DND-41 (cell line): Measurements from ENCODE around the gene ZNF750.

Source experiments
- EZH2 ChIP-seq: IDR thresholded peaks from 3 replicates; pipeline ENCODE4 v1.6.1; 2012; ENCODE audit warnings: borderline replicate concordance, low read depth, mild to moderate bottlenecking, moderate library complexity, low read length, inconsistent platforms; ENCODE audit not compliant: severe bottlenecking
- TF ChIP-seq, protein P1 (sequence below): IDR thresholded peaks from 2 replicates; pipeline ENCODE4 v1.5.1; 2012; ENCODE audit warnings: borderline replicate concordance, low read length, moderate library complexity, mild to moderate bottlenecking; ENCODE audit not compliant: poor library complexity, severe bottlenecking; ENCODE audit errors: extremely low read depth

DNA sequence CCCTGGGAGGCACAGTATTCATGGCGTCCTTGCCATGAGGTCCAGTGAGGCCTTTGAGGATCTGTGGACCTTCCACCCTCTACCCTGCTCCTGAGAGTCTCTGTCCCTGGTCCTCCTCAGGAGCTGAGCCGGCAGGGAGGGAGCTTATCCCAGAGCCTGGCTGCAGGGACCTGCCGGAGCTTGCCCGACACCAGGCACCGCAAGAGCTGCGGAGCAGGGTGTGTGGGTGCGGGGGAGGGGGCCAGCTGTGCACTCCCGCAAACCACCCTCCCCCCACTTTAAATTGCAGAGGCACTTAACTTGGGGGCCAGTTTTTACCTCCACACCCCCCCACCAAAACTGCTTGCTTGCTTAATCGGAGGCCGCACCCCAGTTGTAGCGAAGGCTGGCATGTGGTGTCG, 609 bp upstream of the ZNF750 start:
- TF ChIP-seq, protein P1, sequence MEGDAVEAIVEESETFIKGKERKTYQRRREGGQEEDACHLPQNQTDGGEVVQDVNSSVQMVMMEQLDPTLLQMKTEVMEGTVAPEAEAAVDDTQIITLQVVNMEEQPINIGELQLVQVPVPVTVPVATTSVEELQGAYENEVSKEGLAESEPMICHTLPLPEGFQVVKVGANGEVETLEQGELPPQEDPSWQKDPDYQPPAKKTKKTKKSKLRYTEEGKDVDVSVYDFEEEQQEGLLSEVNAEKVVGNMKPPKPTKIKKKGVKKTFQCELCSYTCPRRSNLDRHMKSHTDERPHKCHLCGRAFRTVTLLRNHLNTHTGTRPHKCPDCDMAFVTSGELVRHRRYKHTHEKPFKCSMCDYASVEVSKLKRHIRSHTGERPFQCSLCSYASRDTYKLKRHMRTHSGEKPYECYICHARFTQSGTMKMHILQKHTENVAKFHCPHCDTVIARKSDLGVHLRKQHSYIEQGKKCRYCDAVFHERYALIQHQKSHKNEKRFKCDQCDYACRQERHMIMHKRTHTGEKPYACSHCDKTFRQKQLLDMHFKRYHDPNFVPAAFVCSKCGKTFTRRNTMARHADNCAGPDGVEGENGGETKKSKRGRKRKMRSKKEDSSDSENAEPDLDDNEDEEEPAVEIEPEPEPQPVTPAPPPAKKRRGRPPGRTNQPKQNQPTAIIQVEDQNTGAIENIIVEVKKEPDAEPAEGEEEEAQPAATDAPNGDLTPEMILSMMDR: no peak
- no peak for TF ChIP-seq EZH2
